ENCODE data around the gene KAZN. TPM values are rescaled to one million over a fixed set of nuclear protein-coding genes. Genes with fewer than 3 reads are reported as not detected.

The KAZN gene
- total RNA-seq, 2 experiments from 2014 or later: 0.22 to 0.55 TPM

- no peaks in the 10 kb centered on the region for H3K27me3 ChIP-seq (ENCODE audit: control insufficient read depth in 1 of 2, insufficient read depth in 2 of 2, low read length in 2 of 2)
- no peaks in the 10 kb centered on the region for H3K9me3 ChIP-seq (ENCODE audit: control insufficient read depth in 1 of 2, insufficient read depth in 1 of 2, low read length in 2 of 2)
- CTCF ChIA-PET: no interaction called here
- H3K4me1 ChIP-seq (ENCODE audit: insufficient read depth, low read length): no peaks in the 10 kb centered on the region
- Mint-ChIP-seq H3K27me3 (no peaks in the 10 kb centered on the region), H3K27ac (no peak overlapping the region), H3K9me3 (no peaks in the 10 kb centered on the region), H3K4me1 (ENCODE audit: low read depth) (no peaks in the 10 kb centered on the region), H3K36me3 (ENCODE audit: low read depth) (no peaks in the 10 kb centered on the region), H3K4me3 (no peak overlapping the region)
- H3K27ac ChIP-seq (ENCODE audit: low read depth in 1 of 2, low read length in 2 of 2): no peak overlapping the region
- no peak for DNase-seq
- POLR2A ChIA-PET: no interaction called here
- ATAC-seq (ENCODE audit: poor library complexity): no peak
- TF ChIP-seq, protein P1, sequence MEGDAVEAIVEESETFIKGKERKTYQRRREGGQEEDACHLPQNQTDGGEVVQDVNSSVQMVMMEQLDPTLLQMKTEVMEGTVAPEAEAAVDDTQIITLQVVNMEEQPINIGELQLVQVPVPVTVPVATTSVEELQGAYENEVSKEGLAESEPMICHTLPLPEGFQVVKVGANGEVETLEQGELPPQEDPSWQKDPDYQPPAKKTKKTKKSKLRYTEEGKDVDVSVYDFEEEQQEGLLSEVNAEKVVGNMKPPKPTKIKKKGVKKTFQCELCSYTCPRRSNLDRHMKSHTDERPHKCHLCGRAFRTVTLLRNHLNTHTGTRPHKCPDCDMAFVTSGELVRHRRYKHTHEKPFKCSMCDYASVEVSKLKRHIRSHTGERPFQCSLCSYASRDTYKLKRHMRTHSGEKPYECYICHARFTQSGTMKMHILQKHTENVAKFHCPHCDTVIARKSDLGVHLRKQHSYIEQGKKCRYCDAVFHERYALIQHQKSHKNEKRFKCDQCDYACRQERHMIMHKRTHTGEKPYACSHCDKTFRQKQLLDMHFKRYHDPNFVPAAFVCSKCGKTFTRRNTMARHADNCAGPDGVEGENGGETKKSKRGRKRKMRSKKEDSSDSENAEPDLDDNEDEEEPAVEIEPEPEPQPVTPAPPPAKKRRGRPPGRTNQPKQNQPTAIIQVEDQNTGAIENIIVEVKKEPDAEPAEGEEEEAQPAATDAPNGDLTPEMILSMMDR (IDR thresholded peaks at IDR 0.05): no peak
- H3K4me3 ChIP-seq (ENCODE audit: low read length): no peak overlapping the region
- intact Hi-C loops (cut with DNase I, micrococcal nuclease): no loop called here
- no peaks in the 10 kb centered on the region for H3K36me3 ChIP-seq (ENCODE audit: insufficient read depth, low read length)
These were observed 343.4 kb downstream of the KAZN start for GRCh38 chr1:14941864-14942263.

GRCh38 chr1:14944471-14944985 is 346.0 kb downstream of the KAZN start:
- POLR2A ChIA-PET: no interaction called here
- H3K4me1 Mint-ChIP-seq (ENCODE audit: low read depth): no peaks in the 10 kb centered on the region
- no peaks in the 10 kb centered on the region for H3K36me3 ChIP-seq (ENCODE audit: insufficient read depth, low read length)
- H3K4me1 ChIP-seq (ENCODE audit: insufficient read depth, low read length): no peaks in the 10 kb centered on the region
- H3K36me3 Mint-ChIP-seq (ENCODE audit: low read depth): no peaks in the 10 kb centered on the region
- TF ChIP-seq, protein P1 (IDR thresholded peaks at IDR 0.05): no peak
- no peak overlapping the region for H3K27ac ChIP-seq (ENCODE audit: low read depth in 1 of 2, low read length in 2 of 2)
- no peaks in the 10 kb centered on the region for H3K9me3 ChIP-seq (ENCODE audit: control insufficient read depth in 1 of 2, insufficient read depth in 1 of 2, low read length in 2 of 2)
- ATAC-seq (ENCODE audit: poor library complexity) (no peak), DNase-seq (no peak)
- H3K27me3 Mint-ChIP-seq: no peaks in the 10 kb centered on the region
- CTCF ChIA-PET: no interaction called here
- H3K4me3 ChIP-seq (ENCODE audit: low read length): no peak overlapping the region
- H3K9me3 Mint-ChIP-seq: no peaks in the 10 kb centered on the region
- no peaks in the 10 kb centered on the region for H3K27me3 ChIP-seq (ENCODE audit: control insufficient read depth in 1 of 2, insufficient read depth in 2 of 2, low read length in 2 of 2)
- H3K27ac Mint-ChIP-seq: no peak overlapping the region
- H3K4me3 Mint-ChIP-seq: no peak overlapping the region
- intact Hi-C loops (cut with DNase I, micrococcal nuclease): no loop called here

GRCh38 chr1:14945132-14946010 is 346.9 kb downstream of the KAZN start:
- Histone ChIP-seq H3K4me1 (ENCODE audit: insufficient read depth, low read length) (no peaks in the 10 kb centered on the region), H3K36me3 (ENCODE audit: insufficient read depth, low read length) (no peaks in the 10 kb centered on the region), H3K27ac (ENCODE audit: low read depth in 1 of 2, low read length in 2 of 2) (no peak overlapping the region), H3K27me3 (ENCODE audit: control insufficient read depth in 1 of 2, insufficient read depth in 2 of 2, low read length in 2 of 2) (no peaks in the 10 kb centered on the region), H3K9me3 (ENCODE audit: control insufficient read depth in 1 of 2, insufficient read depth in 1 of 2, low read length in 2 of 2) (no peaks in the 10 kb centered on the region), H3K4me3 (ENCODE audit: low read length) (no peak overlapping the region)
- ATAC-seq (ENCODE audit: poor library complexity): no peak
- Mint-ChIP-seq H3K9me3 (no peaks in the 10 kb centered on the region), H3K4me3 (no peak overlapping the region), H3K4me1 (ENCODE audit: low read depth) (no peaks in the 10 kb centered on the region), H3K27ac (no peak overlapping the region), H3K36me3 (ENCODE audit: low read depth) (no peaks in the 10 kb centered on the region), H3K27me3 (no peaks in the 10 kb centered on the region)
- intact Hi-C loops (cut with DNase I, micrococcal nuclease): no loop called here
- no peak for DNase-seq
- ChIA-PET POLR2A (no interaction called here), CTCF (interaction anchor here (0.7 kb wide), 1 partner anchor 68 kb away, joined by 3 read pairs; no protein-coding TSS in a partner anchor)
- TF ChIP-seq, protein P1 (IDR thresholded peaks at IDR 0.05): no peak

All from CD4-positive, alpha-beta T cell (primary cell).